Iris pigment epithelial cell (primary cell): ENCODE measurements around the gene OR10W1.

Experiments
- DNase-seq: peaks from one replicate; pipeline ENCODE4 v3.0.0-alpha.2; 2011; ENCODE audit warnings: low read depth

Gene OR10W1

GRCh38 chr11:58268142-58268541 lies at the start of gene OR10W1:
Gene OR10W1, minus strand, starts transcription at chr11:58268260. Its CDS starts 402 bp downstream, at chr11:58267858.
- no peak for DNase-seq

GRCh38 chr11:58316142-58316541 lies 48.1 kb upstream of the OR10W1 start:
- DNase-seq: peak; percentile 77

GRCh38 chr11:58301576-58301975 lies 33.5 kb upstream of the OR10W1 start:
- peak; percentile 63 for DNase-seq

GRCh38 chr11:58292017-58292416 lies 24.0 kb upstream of the OR10W1 start:
- no peak for DNase-seq

- DNase-seq: peak; percentile 18
Observed at GRCh38 chr11:58289266-58289665, 21.2 kb upstream of the OR10W1 start.

- peak; percentile 52 for DNase-seq
Observed at GRCh38 chr11:58286249-58286648, 18.2 kb upstream of the OR10W1 start.

- no peak for DNase-seq
Observed at GRCh38 chr11:58285483-58286040, 17.5 kb upstream of the OR10W1 start.

- DNase-seq: peak; percentile 9
Observed at GRCh38 chr11:58276151-58276550, 8.1 kb upstream of the OR10W1 start.

GRCh38 chr11:58275002-58275401 lies 6.9 kb upstream of the OR10W1 start:
- no peak for DNase-seq

GRCh38 chr11:58259983-58260382 lies 8.1 kb downstream of the OR10W1 start:
- no peak for DNase-seq

- peak; percentile 2 for DNase-seq
Observed at GRCh38 chr11:58254936-58255335, 13.1 kb downstream of the OR10W1 start.

- DNase-seq: no peak
Observed at GRCh38 chr11:58243954-58244353, 24.1 kb downstream of the OR10W1 start.

GRCh38 chr11:58227956-58228615 lies 40.0 kb downstream of the OR10W1 start:
- DNase-seq: no peak

GRCh38 chr11:58222721-58223120 lies 45.3 kb downstream of the OR10W1 start:
- DNase-seq: peak; percentile 36
